ENCODE results near the gene CCNYL1.

- TF ChIP-seq CTCF (conservative IDR thresholded peaks at IDR 0.05) (no peak), EZH2 (IDR thresholded peaks at IDR 0.05; ENCODE audit: low read depth) (no peak)
These were observed 32.6 kb downstream of the CCNYL1 start for GRCh38 chr2:207744050-207744449.

Data from PC-9 (cell line).